H9 (cell line): ENCODE results near the gene MICAL2. TPM values are rescaled to one million over a fixed set of nuclear protein-coding genes. Genes with fewer than 3 reads are reported as not detected.

Experiments
- DNase-seq: peaks from one replicate; pipeline ENCODE4 v3.0.0-alpha.2; 2017
- H2AFZ ChIP-seq: one replicate; pipeline ENCODE4 v1.6.1; 2013; ENCODE audit warnings: mild to moderate bottlenecking, low read length, control low read depth, moderate library complexity
- H2AK5ac ChIP-seq: 2 replicates; pipeline ENCODE4 v1.6.1; 2013; ENCODE audit warnings: low read length, control low read depth, mixed read lengths; ENCODE audit not compliant: insufficient read length
- H2BK120ac ChIP-seq: one replicate; pipeline ENCODE4 v1.6.1; 2013; ENCODE audit warnings: low read depth, mild to moderate bottlenecking, low read length, control low read depth, inconsistent platforms; ENCODE audit not compliant: poor library complexity, severe bottlenecking
- H2BK12ac ChIP-seq: 2 replicates; pipeline ENCODE4 v1.6.1; 2013; ENCODE audit warnings: low read length, control low read depth, mixed read lengths, low read depth; ENCODE audit not compliant: insufficient read length
- H2BK15ac ChIP-seq: 2 replicates; pipeline ENCODE4 v1.6.1; 2013; ENCODE audit warnings: low read depth, low read length, control low read depth
- H2BK20ac ChIP-seq: one replicate; pipeline ENCODE4 v1.6.1; 2013; ENCODE audit warnings: low read depth, mild to moderate bottlenecking, low read length, control low read depth, inconsistent platforms; ENCODE audit not compliant: poor library complexity, severe bottlenecking
- H2BK5ac ChIP-seq: 2 replicates; pipeline ENCODE4 v1.6.1; 2013; ENCODE audit warnings: low read length, control low read depth, mixed read lengths; ENCODE audit not compliant: insufficient read length
- H3K14ac ChIP-seq: 2 replicates; pipeline ENCODE4 v1.6.1; 2013; ENCODE audit warnings: low read length, control low read depth; ENCODE audit not compliant: insufficient read depth
- H3K18ac ChIP-seq: 2 replicates; pipeline ENCODE4 v1.6.1; 2013; ENCODE audit warnings: low read depth, mild to moderate bottlenecking, mixed read lengths, low read length, control low read depth; ENCODE audit not compliant: insufficient read length
- H3K23ac ChIP-seq: 2 replicates; pipeline ENCODE4 v1.6.1; 2013; ENCODE audit warnings: low read length, control low read depth, mixed read lengths, low read depth; ENCODE audit not compliant: insufficient read length
- H3K23me2 ChIP-seq: 2 replicates; pipeline ENCODE4 v1.6.1; 2013; ENCODE audit warnings: low read depth, mild to moderate bottlenecking, mixed read lengths, low read length, control low read depth; ENCODE audit not compliant: insufficient read length, poor library complexity, severe bottlenecking
- H3K27ac ChIP-seq: 2 replicates; pipeline ENCODE4 v1.5.1; 2013; ENCODE audit warnings: low read length, control low read depth, mixed read lengths, low read depth; ENCODE audit not compliant: insufficient read length
- H3K27me3 ChIP-seq: 2 replicates; pipeline ENCODE4 v1.6.1; 2013; ENCODE audit warnings: low read length, control low read depth, inconsistent platforms; ENCODE audit not compliant: insufficient read depth
- H3K4ac ChIP-seq: 2 replicates; pipeline ENCODE4 v1.6.1; 2013; ENCODE audit warnings: low read depth, mild to moderate bottlenecking, control low read depth, inconsistent platforms, low read length, moderate library complexity
- H3K4me1 ChIP-seq: 2 replicates; pipeline ENCODE4 v1.6.1; 2013; ENCODE audit warnings: low read length, control low read depth, inconsistent platforms; ENCODE audit not compliant: insufficient read depth
- H3K4me2 ChIP-seq: 2 replicates; pipeline ENCODE4 v1.6.1; 2013; ENCODE audit warnings: low read length, control low read depth, mixed read lengths; ENCODE audit not compliant: insufficient read length, insufficient read depth
- H3K56ac ChIP-seq: 2 replicates; pipeline ENCODE4 v1.6.1; 2013; ENCODE audit warnings: low read depth, mild to moderate bottlenecking, mixed read lengths, low read length, control low read depth; ENCODE audit not compliant: insufficient read length
- H3K79me1 ChIP-seq: 2 replicates; pipeline ENCODE4 v1.6.1; 2013; ENCODE audit warnings: low read depth, mild to moderate bottlenecking, moderate library complexity, low read length, control low read depth, inconsistent platforms; ENCODE audit not compliant: insufficient read depth, poor library complexity, severe bottlenecking
- H3K79me2 ChIP-seq: 2 replicates; pipeline ENCODE4 v1.6.1; 2013; ENCODE audit warnings: low read length, control low read depth, inconsistent platforms; ENCODE audit not compliant: insufficient read depth
- H3K9ac ChIP-seq: 2 replicates; pipeline ENCODE4 v1.6.1; 2013; ENCODE audit warnings: low read length, control low read depth, mixed read lengths; ENCODE audit not compliant: insufficient read length; ENCODE audit errors: extremely low read depth
- H3K9me3 ChIP-seq: one replicate; pipeline ENCODE4 v1.6.1; 2013; ENCODE audit warnings: low read depth, low read length, inconsistent platforms; ENCODE audit not compliant: control insufficient read depth
- H3T11ph ChIP-seq: one replicate; pipeline ENCODE4 v1.6.1; 2013; ENCODE audit warnings: mild to moderate bottlenecking, low read length, control low read depth, inconsistent platforms
- H4K20me1 ChIP-seq: one replicate; pipeline ENCODE4 v1.6.1; 2013; ENCODE audit not compliant: control insufficient read depth, insufficient read length, insufficient read depth
- H4K5ac ChIP-seq: 2 replicates; pipeline ENCODE4 v1.6.1; 2013; ENCODE audit warnings: low read depth, mild to moderate bottlenecking, mixed read lengths, low read length, control low read depth; ENCODE audit not compliant: insufficient read length
- H4K8ac ChIP-seq: replicated peaks from 2 replicates; pipeline ENCODE4 v1.6.1; 2013; ENCODE audit warnings: low read length, control low read depth, mixed read lengths, low read depth; ENCODE audit not compliant: insufficient read length
- H4K91ac ChIP-seq: 2 replicates; pipeline ENCODE4 v1.6.1; 2013; ENCODE audit warnings: low read depth, mild to moderate bottlenecking, moderate library complexity, mixed read lengths, low read length, control low read depth; ENCODE audit not compliant: insufficient read length
- H3K27ac Mint-ChIP-seq, 3 experiments: 2 replicates in 2 of 3; 3 replicates in 1 of 3; pipeline ENCODE4 v1.8.0; 2020 to 2021; ENCODE audit warnings: mixed read lengths in 3 of 3, mild to moderate bottlenecking in 1 of 3, moderate library complexity in 1 of 3
- H3K27me3 Mint-ChIP-seq: 2 replicates; pipeline ENCODE4 v1.8.0; 2021; ENCODE audit warnings: low read depth, mild to moderate bottlenecking, moderate library complexity, mixed read lengths
- H3K36me3 Mint-ChIP-seq, 3 experiments: 2 replicates in 2 of 3; 3 replicates in 1 of 3; pipeline ENCODE4 v1.8.0; 2020 to 2021; ENCODE audit warnings: low read depth in 3 of 3, mixed read lengths in 3 of 3; ENCODE audit not compliant: insufficient read depth in 1 of 3
- H3K4me1 Mint-ChIP-seq, 2 experiments: 2 replicates each; pipeline ENCODE4 v1.8.0; 2020; ENCODE audit warnings: mixed read lengths in 2 of 2
- H3K4me3 Mint-ChIP-seq, 2 experiments: 2 replicates in 1 of 2; 3 replicates in 1 of 2; pipeline ENCODE4 v1.8.0; 2020 to 2021; ENCODE audit warnings: mild to moderate bottlenecking in 2 of 2, mixed read lengths in 2 of 2, moderate library complexity in 1 of 2
- H3K9me3 Mint-ChIP-seq, 2 experiments: 2 replicates in 1 of 2; 3 replicates in 1 of 2; pipeline ENCODE4 v1.8.0; 2020; ENCODE audit warnings: mild to moderate bottlenecking in 2 of 2, mixed read lengths in 2 of 2, moderate library complexity in 1 of 2
- WGBS: extraction: QIAGEN DNeasy Blood & Tissue Kit; methylation state at CpG from one replicate; pipeline ENCODE4 v1.1.7; 2013; ENCODE audit warnings: missing lambda C conversion rate, low lambda C conversion rate, mixed read lengths; ENCODE audit not compliant: insufficient read length; ENCODE audit errors: extremely low coverage; 5-methylcytosine and 5-hydroxymethylcytosine counted together
- total RNA-seq: library from RNA; stranded (reverse); gene quantifications from 2 replicates; pipeline ENCODE4 v1.2.1, GENCODE V29; 2021
- TF ChIP-seq, protein P1 (sequence below): fragments of 200-600 bp; sonication (generic); conservative IDR thresholded peaks from 3 replicates; pipeline ENCODE4 v1.8.0; 2021; ENCODE audit warnings: antibody characterized with exemption, mild to moderate bottlenecking

The MICAL2 gene
- total RNA-seq, 1 experiment from 2014 or later: 4.7 TPM

DNA sequence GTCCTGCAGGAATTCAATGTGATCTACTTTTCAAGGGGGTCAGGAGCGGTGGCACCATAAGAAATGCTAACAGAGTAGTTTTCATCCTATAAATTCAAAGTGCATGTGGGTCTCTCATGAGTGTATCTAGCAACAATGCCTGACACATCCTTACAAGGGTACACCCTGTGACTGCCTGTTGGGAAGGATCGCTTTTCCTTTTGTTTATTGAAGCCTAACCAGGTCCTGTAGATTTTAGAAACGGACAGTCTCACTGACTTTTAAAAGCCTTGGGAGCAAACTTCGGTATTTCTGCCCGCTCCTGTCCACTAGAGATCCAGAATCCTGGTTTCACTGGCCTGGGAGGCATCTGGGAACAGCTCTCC, 102.4 kb downstream of the MICAL2 start:
- H3K4me2 ChIP-seq: no peak overlapping the region
- no peak overlapping the region for H3K9ac ChIP-seq

More for the DNA sequence above, 102.4 kb downstream of the MICAL2 start:
- Histone ChIP-seq H4K20me1 (no peaks in the 10 kb centered on the region), H2BK12ac (no peak overlapping the region), H2BK120ac (no peak overlapping the region), H3K18ac (no peak overlapping the region), H2BK20ac (no peak overlapping the region), H2BK15ac (no peak overlapping the region), H4K8ac (no peak overlapping the region), H3K9me3 (no peaks in the 10 kb centered on the region), H2AK5ac (no peak overlapping the region), H3K79me1 (no peaks in the 10 kb centered on the region), H3K27me3 (no peaks in the 10 kb centered on the region), H3K14ac (no peak overlapping the region), H3K23me2 (no peaks in the 10 kb centered on the region), H2AFZ (no peak overlapping the region), H3T11ph (no peak overlapping the region), H2BK5ac (no peak overlapping the region), H3K27ac (no peak overlapping the region), H3K23ac (no peak overlapping the region), H4K5ac (no peak overlapping the region), H3K4ac (no peak overlapping the region), H3K4me1 (no peaks in the 10 kb centered on the region), H3K56ac (no peak overlapping the region), H3K79me2 (no peaks in the 10 kb centered on the region), H4K91ac (no peak overlapping the region)
- no peak for DNase-seq
- WGBS: no CpG with 5 or more reads among the region's 5 CpGs
- H3K27me3 Mint-ChIP-seq: peaks cover 5% of the 10 kb centered on the region; the same call in 1 of the 2 replicates
- TF ChIP-seq, protein P1, sequence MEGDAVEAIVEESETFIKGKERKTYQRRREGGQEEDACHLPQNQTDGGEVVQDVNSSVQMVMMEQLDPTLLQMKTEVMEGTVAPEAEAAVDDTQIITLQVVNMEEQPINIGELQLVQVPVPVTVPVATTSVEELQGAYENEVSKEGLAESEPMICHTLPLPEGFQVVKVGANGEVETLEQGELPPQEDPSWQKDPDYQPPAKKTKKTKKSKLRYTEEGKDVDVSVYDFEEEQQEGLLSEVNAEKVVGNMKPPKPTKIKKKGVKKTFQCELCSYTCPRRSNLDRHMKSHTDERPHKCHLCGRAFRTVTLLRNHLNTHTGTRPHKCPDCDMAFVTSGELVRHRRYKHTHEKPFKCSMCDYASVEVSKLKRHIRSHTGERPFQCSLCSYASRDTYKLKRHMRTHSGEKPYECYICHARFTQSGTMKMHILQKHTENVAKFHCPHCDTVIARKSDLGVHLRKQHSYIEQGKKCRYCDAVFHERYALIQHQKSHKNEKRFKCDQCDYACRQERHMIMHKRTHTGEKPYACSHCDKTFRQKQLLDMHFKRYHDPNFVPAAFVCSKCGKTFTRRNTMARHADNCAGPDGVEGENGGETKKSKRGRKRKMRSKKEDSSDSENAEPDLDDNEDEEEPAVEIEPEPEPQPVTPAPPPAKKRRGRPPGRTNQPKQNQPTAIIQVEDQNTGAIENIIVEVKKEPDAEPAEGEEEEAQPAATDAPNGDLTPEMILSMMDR: no peak
- no peak overlapping the region for H3K27ac Mint-ChIP-seq
- no peaks in the 10 kb centered on the region for H3K9me3 Mint-ChIP-seq
- peaks cover 8 to 17% of the 10 kb centered on the region in 2 experiments for H3K4me1 Mint-ChIP-seq
- H3K36me3 Mint-ChIP-seq: no peaks in the 10 kb centered on the region
- no peak overlapping the region for H3K4me3 Mint-ChIP-seq
